ENCODE measurements around the gene CASP7. TPM values are rescaled to one million over a fixed set of nuclear protein-coding genes. Genes with fewer than 3 reads are reported as not detected.

Gene CASP7
- total RNA-seq, 1 experiment from 2014 or later: 38.2 TPM

DNA sequence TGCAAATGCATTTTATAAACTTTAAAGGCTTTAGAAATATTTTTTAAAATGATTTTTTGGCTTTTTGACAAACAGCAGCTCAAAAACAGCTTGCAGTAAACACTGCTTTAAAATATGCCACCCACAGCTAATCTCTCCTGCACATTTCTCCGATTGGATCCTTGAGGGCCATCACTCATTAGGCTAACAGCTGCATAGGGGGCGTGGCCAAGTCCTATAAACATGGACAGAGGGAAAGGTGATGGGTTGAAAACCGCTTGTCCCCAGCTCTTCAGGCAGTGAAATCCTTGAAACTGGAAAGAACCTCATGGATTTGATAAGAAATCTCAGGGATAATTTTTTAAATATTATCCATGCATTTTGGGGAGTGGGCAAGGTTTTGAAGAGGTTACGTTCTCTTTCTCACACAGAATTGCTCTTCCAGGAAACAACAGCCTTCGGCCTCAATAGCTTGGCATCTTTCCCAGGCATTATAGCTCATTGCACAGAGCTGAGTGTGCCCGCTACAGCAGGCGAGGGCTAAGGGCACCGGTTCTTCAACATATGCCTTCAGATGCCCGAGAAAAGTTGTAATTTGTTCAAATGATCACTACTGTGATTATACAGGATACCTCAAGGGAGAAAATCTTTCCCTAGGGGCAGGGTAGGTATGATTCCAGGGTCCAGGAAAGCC, 73.4 kb downstream of the CASP7 start:
- POLR2A ChIA-PET: no interaction called here
- H3K4me3 ChIP-seq (ENCODE audit: low read depth in 2 of 2, low read length in 2 of 2): no peak overlapping the region
- H3K4me1 ChIP-seq (ENCODE audit: control insufficient read depth, insufficient read depth, low read length): no peaks in the 10 kb centered on the region
- in situ Hi-C loops (cut with HindIII; ENCODE audit: low pct_unique_long_range_greater_than_20kb, low sequenced_read_pairs): no loop called here
- H3K36me3 ChIP-seq (ENCODE audit: control insufficient read depth, insufficient read depth, low read length): no peaks in the 10 kb centered on the region
- TF ChIP-seq TCF7L2 (IDR thresholded peaks at IDR 0.05; ENCODE audit: low read depth, low read length) (no peak), SIN3A (IDR thresholded peaks at IDR 0.05; ENCODE audit: borderline replicate concordance, insufficient read depth, low read depth, low read length) (no peak), CTCF (IDR thresholded peaks at IDR 0.05) (no peak), POLR2AphosphoS5 (IDR thresholded peaks at IDR 0.05; ENCODE audit: low read depth, low read length) (no peak), REST (IDR thresholded peaks at IDR 0.05; ENCODE audit: insufficient read depth in 1 of 2, low read depth in 2 of 2, low read length in 1 of 2) (no peak)
- H3K9me3 ChIP-seq (ENCODE audit: control insufficient read depth, insufficient read depth, low read depth, low read length): no peaks in the 10 kb centered on the region
- intact Hi-C loops (cut with micrococcal nuclease; ENCODE audit: unreplicated experiment): no loop called here
- CTCF ChIA-PET: no interaction called here
- H3K27ac ChIP-seq (ENCODE audit: low read length): no peak overlapping the region
- peaks cover 3% of the 10 kb centered on the region; the same call in 1 of the 2 replicates for H3K27me3 ChIP-seq (ENCODE audit: control insufficient read depth, insufficient read depth, low read length)
- DNase-seq (ENCODE audit: low read depth, low spot score) (no peak), ATAC-seq (no peak)
- no TSS peak for BruUV-seq (replicated peaks)

- TF ChIP-seq SIN3A (IDR thresholded peaks at IDR 0.05; ENCODE audit: borderline replicate concordance, insufficient read depth, low read depth, low read length): no peak
- TF ChIP-seq POLR2AphosphoS5 (IDR thresholded peaks at IDR 0.05; ENCODE audit: low read depth, low read length): no peak
- TF ChIP-seq REST (IDR thresholded peaks at IDR 0.05; ENCODE audit: insufficient read depth in 1 of 2, low read depth in 2 of 2, low read length in 1 of 2): no peak
- ATAC-seq: no peak
- Histone ChIP-seq H3K4me1 (ENCODE audit: control insufficient read depth, insufficient read depth, low read length) (no peaks in the 10 kb centered on the region), H3K36me3 (ENCODE audit: control insufficient read depth, insufficient read depth, low read length) (no peaks in the 10 kb centered on the region), H3K4me3 (ENCODE audit: low read depth in 2 of 2, low read length in 2 of 2) (no peak overlapping the region), H3K9me3 (ENCODE audit: control insufficient read depth, insufficient read depth, low read depth, low read length) (no peaks in the 10 kb centered on the region), H3K27ac (ENCODE audit: low read length) (no peak overlapping the region), H3K27me3 (ENCODE audit: control insufficient read depth, insufficient read depth, low read length) (peaks cover 3% of the 10 kb centered on the region; the same call in 1 of the 2 replicates)
- DNase-seq (ENCODE audit: low read depth, low spot score): no peak
- intact Hi-C loops (cut with micrococcal nuclease; ENCODE audit: unreplicated experiment) (no loop called here), in situ Hi-C loops (cut with HindIII; ENCODE audit: low pct_unique_long_range_greater_than_20kb, low sequenced_read_pairs) (no loop called here)
- POLR2A ChIA-PET: no interaction called here
- CTCF ChIA-PET: no interaction called here
- BruUV-seq (replicated peaks): no TSS peak
Measured at GRCh38 chr10:113754125-113754524, 74.4 kb downstream of the CASP7 start.

Data from Panc1 (cell line).